Amniotic epithelial cell (primary cell): ENCODE results near the gene CDK19.
"Not testable (repeated sequence)": the region's sequence is repeated elsewhere in the genome, so short reads cannot be mapped to it uniquely, and the experiment has no call there.

Source experiments
- DNase-seq: peaks from one replicate; pipeline ENCODE4 v3.0.0-alpha.2; 2010; ENCODE audit warnings: low read depth

The CDK19 gene

GRCh38 chr6:110813338-110814101 lies 1.7 kb downstream of the CDK19 start:
- DNase-seq = no peak

GRCh38 chr6:110812719-110813118 lies 2.5 kb downstream of the CDK19 start:
- no peak for DNase-seq

- DNase-seq = no peak
Measured at GRCh38 chr6:110810896-110811586, 4.2 kb downstream of the CDK19 start.

- DNase-seq = no peak
Measured at GRCh38 chr6:110809792-110810191, 5.5 kb downstream of the CDK19 start.

GRCh38 chr6:110802175-110802574 lies 13.1 kb downstream of the CDK19 start:
- not testable (repeated sequence) for DNase-seq

- DNase-seq = no peak
Measured at GRCh38 chr6:110800839-110801196, 14.5 kb downstream of the CDK19 start.

GRCh38 chr6:110800196-110800838 lies 15.0 kb downstream of the CDK19 start:
- no peak for DNase-seq

GRCh38 chr6:110799655-110800054 lies 15.6 kb downstream of the CDK19 start:
- DNase-seq = no peak

GRCh38 chr6:110799189-110799588 lies 16.1 kb downstream of the CDK19 start:
- DNase-seq = no peak

- no peak for DNase-seq
Measured at GRCh38 chr6:110795271-110795670, 20.0 kb downstream of the CDK19 start.

- DNase-seq = no peak
Measured at GRCh38 chr6:110786696-110787095, 28.6 kb downstream of the CDK19 start.

- DNase-seq = no peak
Measured at GRCh38 chr6:110786271-110786670, 29.0 kb downstream of the CDK19 start.

- DNase-seq = no peak
Measured at GRCh38 chr6:110784610-110784979, 30.7 kb downstream of the CDK19 start.

GRCh38 chr6:110781522-110782214 lies 33.6 kb downstream of the CDK19 start:
- no peak for DNase-seq

GRCh38 chr6:110778333-110778732 lies 36.9 kb downstream of the CDK19 start:
- no peak for DNase-seq

GRCh38 chr6:110777636-110778035 lies 37.6 kb downstream of the CDK19 start:
- no peak for DNase-seq

- no peak for DNase-seq
Measured at GRCh38 chr6:110776413-110776812, 38.9 kb downstream of the CDK19 start.

- no peak for DNase-seq
Measured at GRCh38 chr6:110769923-110770322, 45.3 kb downstream of the CDK19 start.

- no peak for DNase-seq
Measured at GRCh38 chr6:110768057-110768456, 47.2 kb downstream of the CDK19 start.

GRCh38 chr6:110761371-110761770 lies 53.9 kb downstream of the CDK19 start:
- DNase-seq = peak; percentile 56

GRCh38 chr6:110760589-110760988 lies 54.7 kb downstream of the CDK19 start:
- DNase-seq = no peak

- not testable (repeated sequence) for DNase-seq
Measured at GRCh38 chr6:110760098-110760497, 55.2 kb downstream of the CDK19 start.

GRCh38 chr6:110757926-110758325 lies 57.3 kb downstream of the CDK19 start:
- no peak for DNase-seq
